A673 (cell line): ENCODE measurements around the gene LMBRD1.

Experiments used
- CTCF ChIP-seq: fragments of 300-800, 200-600 bp; sonication (generic); conservative IDR thresholded peaks from 2 replicates; pipeline ENCODE4 v1.5.1; 2017; ENCODE audit warnings: low read depth, mild to moderate bottlenecking, antibody characterized with exemption, low read length, moderate library complexity, mixed read lengths
- EZH2 ChIP-seq: fragments of 200-600 bp; sonication (generic); IDR thresholded peaks from 2 replicates; pipeline ENCODE4 v1.6.1; 2017; ENCODE audit warnings: borderline replicate concordance, low read depth, mild to moderate bottlenecking, mixed read lengths, antibody characterized with exemption, low read length; ENCODE audit not compliant: poor library complexity, severe bottlenecking

DNA sequence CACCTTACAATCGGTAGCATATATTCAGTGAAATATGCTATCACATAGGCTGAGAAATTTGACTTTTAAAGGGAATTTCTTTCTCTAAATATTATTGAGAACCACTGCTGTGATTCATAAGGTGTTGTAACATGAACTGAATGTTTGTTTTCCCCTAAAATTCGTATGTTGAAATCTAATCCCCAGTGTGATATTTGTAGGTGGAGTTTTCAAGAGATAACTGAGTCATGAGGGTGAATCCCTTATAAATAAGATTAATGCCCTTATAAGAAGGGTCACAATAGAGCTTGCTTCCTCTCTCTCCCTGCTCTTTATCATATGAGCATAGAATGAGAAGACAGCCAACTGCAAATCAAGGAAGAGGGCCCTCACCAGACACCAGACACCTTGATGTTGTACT lies 64.8 kb downstream of the LMBRD1 start:
- TF ChIP-seq CTCF (no peak), EZH2 (no peak)
